ENCODE data around the gene SCGN. TPM values are rescaled to one million over a fixed set of nuclear protein-coding genes. Genes with fewer than 3 reads are reported as not detected.

Gene SCGN
- total RNA-seq, 1 donor from 2014 or later = 1.6 TPM

DNA sequence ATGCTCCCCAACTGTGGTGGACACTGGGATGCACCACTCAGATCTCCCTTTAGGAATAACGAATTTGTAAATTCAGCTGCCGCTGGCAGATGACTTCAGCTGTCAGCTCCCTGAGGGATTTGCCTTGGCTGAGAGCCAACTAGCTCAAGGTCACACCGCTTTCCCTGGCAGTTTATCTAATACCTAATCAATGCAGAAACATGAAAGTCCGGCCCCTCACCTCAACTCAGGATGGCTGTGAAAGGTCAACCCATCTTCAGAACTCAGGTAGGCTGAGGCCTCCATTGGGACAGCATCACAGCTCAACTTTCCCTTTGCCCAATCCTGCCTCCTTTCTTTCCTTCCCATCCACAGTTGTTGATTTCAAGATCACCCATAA, 22.8 kb upstream of the SCGN start:
- no peaks in the 10 kb centered on the region for H3K9me3 ChIP-seq (replicated peaks)
- no peak for DNase-seq
- intact Hi-C loops (cut with micrococcal nuclease) = no loop called here
- no peak for TF ChIP-seq CTCF (IDR thresholded peaks at IDR 0.05; ENCODE audit: borderline replicate concordance)
- H3K36me3 ChIP-seq = no peaks in the 10 kb centered on the region
- H3K4me1 ChIP-seq = no peaks in the 10 kb centered on the region
- H3K27ac ChIP-seq (replicated peaks) = no peak overlapping the region
- peaks cover 54% of the 10 kb centered on the region for H3K27me3 ChIP-seq (ENCODE audit: low read depth)
- H3K4me3 ChIP-seq = no peak overlapping the region

GRCh38 chr6:25630508-25631278, 21.3 kb upstream of the SCGN start:
- Histone ChIP-seq H3K27me3 (ENCODE audit: low read depth) (peaks cover 68% of the 10 kb centered on the region), H3K9me3 (replicated peaks) (no peaks in the 10 kb centered on the region), H3K4me1 (no peaks in the 10 kb centered on the region), H3K4me3 (no peak overlapping the region), H3K36me3 (no peaks in the 10 kb centered on the region), H3K27ac (replicated peaks) (no peak overlapping the region)
- no peak for TF ChIP-seq CTCF (IDR thresholded peaks at IDR 0.05; ENCODE audit: borderline replicate concordance)
- intact Hi-C loops (cut with micrococcal nuclease) = no loop called here
- DNase-seq = no peak

- intact Hi-C loops (cut with micrococcal nuclease) = no loop called here
These were observed 16.1 kb upstream of the SCGN start for GRCh38 chr6:25635886-25636317.

GRCh38 chr6:25637211-25637610, 14.8 kb upstream of the SCGN start:
- Histone ChIP-seq H3K9me3 (replicated peaks) (no peaks in the 10 kb centered on the region), H3K4me1 (no peaks in the 10 kb centered on the region), H3K27ac (replicated peaks) (no peak overlapping the region), H3K27me3 (ENCODE audit: low read depth) (peaks cover 56% of the 10 kb centered on the region), H3K36me3 (no peaks in the 10 kb centered on the region), H3K4me3 (no peak overlapping the region)
- no peak for DNase-seq
- TF ChIP-seq CTCF (IDR thresholded peaks at IDR 0.05; ENCODE audit: borderline replicate concordance) = no peak
- intact Hi-C loops (cut with micrococcal nuclease) = no loop called here

More at GRCh38 chr6:25635886-25636317, 16.1 kb upstream of the SCGN start:
- Histone ChIP-seq H3K9me3 (replicated peaks) (no peaks in the 10 kb centered on the region), H3K27me3 (ENCODE audit: low read depth) (peaks cover 51% of the 10 kb centered on the region), H3K27ac (replicated peaks) (no peak overlapping the region), H3K4me3 (no peak overlapping the region), H3K36me3 (no peaks in the 10 kb centered on the region), H3K4me1 (no peaks in the 10 kb centered on the region)
- TF ChIP-seq CTCF (IDR thresholded peaks at IDR 0.05; ENCODE audit: borderline replicate concordance) = no peak
- no peak for DNase-seq

GRCh38 chr6:25637960-25638434, 14.0 kb upstream of the SCGN start:
- peaks cover 49% of the 10 kb centered on the region for H3K27me3 ChIP-seq (ENCODE audit: low read depth)
- H3K27ac ChIP-seq (replicated peaks) = no peak overlapping the region
- H3K9me3 ChIP-seq (replicated peaks) = no peaks in the 10 kb centered on the region
- no peaks in the 10 kb centered on the region for H3K4me1 ChIP-seq
- intact Hi-C loops (cut with micrococcal nuclease) = no loop called here
- no peak overlapping the region for H3K4me3 ChIP-seq
- TF ChIP-seq CTCF (IDR thresholded peaks at IDR 0.05; ENCODE audit: borderline replicate concordance) = no peak
- H3K36me3 ChIP-seq = no peaks in the 10 kb centered on the region
- no peak for DNase-seq

Measured in left ventricle myocardium inferior (tissue), 1 donor.